ENCODE measurements around the gene RNU1-3. TPM values are rescaled to one million over a fixed set of nuclear protein-coding genes. Genes with fewer than 3 reads are reported as not detected.
"Not testable (repeated sequence)": the region's sequence is repeated elsewhere in the genome, so short reads cannot be mapped to it uniquely, and the experiment has no call there.

RNU1-3 gene
- total RNA-seq, result under 1 TPM in 3 of 4 donors, not detected in 1; under 0.01 TPM

- H3K4me1 ChIP-seq, H3K4me3 ChIP-seq, H3K9me3 ChIP-seq, H3K27me3 ChIP-seq, H3K36me3 ChIP-seq, H3K27ac ChIP-seq: not testable (repeated sequence)
- ATAC-seq, result peak; percentile 99
- WGBS, 2 donors (ENCODE audit: low coverage in 1 of 2), result no CpG with 5 or more reads among the region's 45 CpGs
Observed at GRCh38 chr1:16666502-16667413, at the start of gene RNU1-3. Gene RNU1-3 (minus strand): TSS chr1:16666948.

GRCh38 chr1:16713480-16713879, 46.7 kb upstream of the RNU1-3 start:
- H3K27me3 ChIP-seq, result peaks cover 25% of the 10 kb centered on the region
- not testable (repeated sequence) for H3K9me3 ChIP-seq, H3K36me3 ChIP-seq, H3K4me1 ChIP-seq, H3K4me3 ChIP-seq, ATAC-seq, H3K27ac ChIP-seq
- no CpG with 5 or more reads among the region's 10 CpGs for WGBS, 2 donors (ENCODE audit: low coverage in 1 of 2)

GRCh38 chr1:16712984-16713383, 46.2 kb upstream of the RNU1-3 start:
- not testable (repeated sequence) for H3K36me3 ChIP-seq, ATAC-seq, H3K4me3 ChIP-seq, H3K4me1 ChIP-seq, H3K27ac ChIP-seq, H3K9me3 ChIP-seq
- H3K27me3 ChIP-seq, result peaks cover 23% of the 10 kb centered on the region
- WGBS, 2 donors (ENCODE audit: low coverage in 1 of 2), result 89 to 100% methylated on average over 2 to 3 of the region's 6 CpGs

- WGBS, 2 donors (ENCODE audit: low coverage in 1 of 2), result no CpG with 5 or more reads among the region's 14 CpGs
Observed at GRCh38 chr1:16712582-16712981, 45.8 kb upstream of the RNU1-3 start.

GRCh38 chr1:16712131-16712530, 45.4 kb upstream of the RNU1-3 start:
- not testable (repeated sequence) for H3K4me3 ChIP-seq, H3K4me1 ChIP-seq, H3K9me3 ChIP-seq, ATAC-seq, H3K27ac ChIP-seq, H3K36me3 ChIP-seq
- peaks cover 23% of the 10 kb centered on the region for H3K27me3 ChIP-seq
- no CpG with 5 or more reads among the region's 5 CpGs for WGBS, 2 donors (ENCODE audit: low coverage in 1 of 2)

More at GRCh38 chr1:16712582-16712981, 45.8 kb upstream of the RNU1-3 start:
- peaks cover 23% of the 10 kb centered on the region for H3K27me3 ChIP-seq
- H3K27ac ChIP-seq, ATAC-seq, H3K9me3 ChIP-seq, H3K4me1 ChIP-seq, H3K4me3 ChIP-seq, H3K36me3 ChIP-seq: not testable (repeated sequence)

GRCh38 chr1:16710618-16711017, 43.9 kb upstream of the RNU1-3 start:
- H3K27ac ChIP-seq, H3K9me3 ChIP-seq, H3K4me3 ChIP-seq, H3K4me1 ChIP-seq, ATAC-seq, H3K36me3 ChIP-seq: not testable (repeated sequence)
- H3K27me3 ChIP-seq, result peaks cover 15% of the 10 kb centered on the region
- WGBS, 2 donors (ENCODE audit: low coverage in 1 of 2), result no CpG with 5 or more reads among the region's 13 CpGs

- 30 to 42% methylated on average over 2 of the region's 3 CpGs for WGBS, 2 donors (ENCODE audit: low coverage in 1 of 2)
- not testable (repeated sequence) for H3K4me3 ChIP-seq, H3K9me3 ChIP-seq, H3K4me1 ChIP-seq, H3K27ac ChIP-seq, H3K36me3 ChIP-seq
- H3K27me3 ChIP-seq, result peaks cover 15% of the 10 kb centered on the region
- ATAC-seq, result peak; percentile 64
- peak in 2 of 4 experiments; percentile 10 to 60 for TF ChIP-seq CTCF (IDR thresholded peaks at IDR 0.05)
Observed at GRCh38 chr1:16709659-16710087, 42.9 kb upstream of the RNU1-3 start.

- no CpG with 5 or more reads among the region's 6 CpGs for WGBS, 2 donors (ENCODE audit: low coverage in 1 of 2)
- ATAC-seq, H3K9me3 ChIP-seq, H3K4me3 ChIP-seq, H3K27ac ChIP-seq, H3K36me3 ChIP-seq, H3K4me1 ChIP-seq: not testable (repeated sequence)
- H3K27me3 ChIP-seq, result peaks cover 15% of the 10 kb centered on the region
Observed at GRCh38 chr1:16708704-16709103, 42.0 kb upstream of the RNU1-3 start.

Measured in gastroesophageal sphincter (tissue), 4 donors.